Thoracic aorta (tissue), 2 donors: Measurements from ENCODE around the gene ACOX3. TPM values are rescaled to one million over a fixed set of nuclear protein-coding genes. Genes with fewer than 3 reads are reported as not detected.

ENCODE experiments used
- ATAC-seq: fragments of 150-250 bp; one replicate; pipeline ENCODE4 v1.8.0; 2017; ENCODE audit warnings: low read depth; ENCODE audit not compliant: insufficient number of reproducible peaks, low FRiP score
- DNase-seq: peaks from one replicate; pipeline ENCODE4 v3.0.0-alpha.2; 2020; ENCODE audit warnings: low spot score
- H3K27ac ChIP-seq, 2 donors: fragments of 200-600 bp; sonication (generic); 1 replicate in 1 of 2; 2 replicates in 1 of 2; pipeline ENCODE4 v1.5.1; 2016; ENCODE audit warnings: mild to moderate bottlenecking in 2 of 2, moderate library complexity in 2 of 2
- H3K27me3 ChIP-seq: fragments of 200-600 bp; sonication (generic); replicated peaks from 2 replicates; pipeline ENCODE4 v1.6.0; 2016; ENCODE audit warnings: mild to moderate bottlenecking; ENCODE audit not compliant: insufficient read depth
- H3K36me3 ChIP-seq: fragments of 200-600 bp; sonication (generic); one replicate; pipeline ENCODE4 v1.5.1; 2016
- H3K4me1 ChIP-seq, 2 donors: fragments of 200-600 bp; sonication (generic); 1 replicate in 1 of 2; 2 replicates in 1 of 2; pipeline versions ENCODE4 v1.5.1 to v1.6.0; 2016; ENCODE audit warnings: low read depth in 2 of 2, mild to moderate bottlenecking in 1 of 2; ENCODE audit not compliant: control insufficient read depth in 1 of 2
- H3K4me3 ChIP-seq: fragments of 200-600 bp; sonication (generic); 2 replicates; pipeline ENCODE4 v1.5.1; 2016; ENCODE audit warnings: mild to moderate bottlenecking
- H3K9me3 ChIP-seq: fragments of 200-600 bp; sonication (generic); 2 replicates; pipeline ENCODE4 v1.5.1; 2016
- total RNA-seq, 2 donors: library from RNA; depleted of rRNA; stranded (reverse); fragments of >200 nt; gene quantifications; one replicate each; pipeline versions ENCODE4 v1.1.0 to v1.2.3, GENCODE V29; 2016
- TF ChIP-seq, protein P1 (sequence below): fragments of 200-600 bp; sonication (generic); IDR thresholded peaks from one replicate; pipeline ENCODE4 v1.5.1; 2019; ENCODE audit warnings: antibody characterized with exemption

ACOX3 gene
- total RNA-seq, 2 donors from 2014 or later: 47.8 to 72.7 TPM

DNA sequence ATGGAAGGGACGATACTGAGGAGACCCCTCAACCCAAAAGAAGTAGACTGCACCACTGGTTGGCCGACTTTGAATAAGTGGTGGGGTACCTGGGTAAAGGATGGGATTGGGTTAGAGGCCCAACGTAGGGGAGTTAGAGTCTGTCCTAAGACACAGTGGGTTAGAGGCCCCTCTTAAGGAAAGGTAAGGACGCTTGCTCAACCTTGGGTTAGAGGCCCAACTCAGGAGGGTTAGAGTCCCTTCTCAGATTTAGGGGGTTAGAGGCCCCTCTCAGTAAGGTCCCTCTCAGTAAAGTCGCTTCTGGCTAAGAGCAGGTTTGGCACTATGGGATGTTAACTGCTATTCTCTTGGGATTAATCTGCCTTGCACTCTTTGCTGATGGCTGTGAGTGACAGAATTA lies 81.3 kb downstream of the ACOX3 start:
- TF ChIP-seq, protein P1, sequence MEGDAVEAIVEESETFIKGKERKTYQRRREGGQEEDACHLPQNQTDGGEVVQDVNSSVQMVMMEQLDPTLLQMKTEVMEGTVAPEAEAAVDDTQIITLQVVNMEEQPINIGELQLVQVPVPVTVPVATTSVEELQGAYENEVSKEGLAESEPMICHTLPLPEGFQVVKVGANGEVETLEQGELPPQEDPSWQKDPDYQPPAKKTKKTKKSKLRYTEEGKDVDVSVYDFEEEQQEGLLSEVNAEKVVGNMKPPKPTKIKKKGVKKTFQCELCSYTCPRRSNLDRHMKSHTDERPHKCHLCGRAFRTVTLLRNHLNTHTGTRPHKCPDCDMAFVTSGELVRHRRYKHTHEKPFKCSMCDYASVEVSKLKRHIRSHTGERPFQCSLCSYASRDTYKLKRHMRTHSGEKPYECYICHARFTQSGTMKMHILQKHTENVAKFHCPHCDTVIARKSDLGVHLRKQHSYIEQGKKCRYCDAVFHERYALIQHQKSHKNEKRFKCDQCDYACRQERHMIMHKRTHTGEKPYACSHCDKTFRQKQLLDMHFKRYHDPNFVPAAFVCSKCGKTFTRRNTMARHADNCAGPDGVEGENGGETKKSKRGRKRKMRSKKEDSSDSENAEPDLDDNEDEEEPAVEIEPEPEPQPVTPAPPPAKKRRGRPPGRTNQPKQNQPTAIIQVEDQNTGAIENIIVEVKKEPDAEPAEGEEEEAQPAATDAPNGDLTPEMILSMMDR: no peak
- ATAC-seq: no peak
- Histone ChIP-seq H3K27me3 (no peaks in the 10 kb centered on the region), H3K27ac (no peak overlapping the region), H3K4me3 (no peak overlapping the region), H3K9me3 (no peaks in the 10 kb centered on the region), H3K36me3 (no peaks in the 10 kb centered on the region), H3K4me1 (peaks cover 0 to 20% of the 10 kb centered on the region in 2 donors)
- DNase-seq: no peak

DNA sequence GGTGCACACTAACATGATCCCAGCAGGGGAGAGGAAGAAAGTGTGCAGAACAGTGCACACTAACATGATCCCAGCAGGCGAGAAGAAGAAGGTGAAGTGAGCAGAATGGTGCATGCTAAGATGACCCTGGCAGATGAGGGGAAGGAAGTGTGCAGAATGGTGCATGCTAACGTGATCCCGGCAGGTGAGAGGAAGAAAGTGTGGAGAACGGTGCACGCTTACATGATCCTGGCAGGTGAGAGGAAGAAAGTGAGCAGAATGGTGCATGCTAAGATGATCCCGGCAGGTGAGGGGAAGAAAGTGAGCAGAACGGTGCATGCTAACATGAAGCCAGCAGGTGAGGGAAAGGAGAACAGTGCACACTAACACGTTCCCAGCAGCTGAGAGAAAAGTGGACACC lies 83.7 kb downstream of the ACOX3 start:
- Histone ChIP-seq H3K9me3 (no peaks in the 10 kb centered on the region), H3K27ac (no peak overlapping the region), H3K4me3 (no peak overlapping the region), H3K4me1 (peaks cover 9 to 15% of the 10 kb centered on the region in 2 donors), H3K27me3 (no peaks in the 10 kb centered on the region), H3K36me3 (no peaks in the 10 kb centered on the region)
- DNase-seq: no peak
- no peak for ATAC-seq
- TF ChIP-seq, protein P1: no peak

DNA sequence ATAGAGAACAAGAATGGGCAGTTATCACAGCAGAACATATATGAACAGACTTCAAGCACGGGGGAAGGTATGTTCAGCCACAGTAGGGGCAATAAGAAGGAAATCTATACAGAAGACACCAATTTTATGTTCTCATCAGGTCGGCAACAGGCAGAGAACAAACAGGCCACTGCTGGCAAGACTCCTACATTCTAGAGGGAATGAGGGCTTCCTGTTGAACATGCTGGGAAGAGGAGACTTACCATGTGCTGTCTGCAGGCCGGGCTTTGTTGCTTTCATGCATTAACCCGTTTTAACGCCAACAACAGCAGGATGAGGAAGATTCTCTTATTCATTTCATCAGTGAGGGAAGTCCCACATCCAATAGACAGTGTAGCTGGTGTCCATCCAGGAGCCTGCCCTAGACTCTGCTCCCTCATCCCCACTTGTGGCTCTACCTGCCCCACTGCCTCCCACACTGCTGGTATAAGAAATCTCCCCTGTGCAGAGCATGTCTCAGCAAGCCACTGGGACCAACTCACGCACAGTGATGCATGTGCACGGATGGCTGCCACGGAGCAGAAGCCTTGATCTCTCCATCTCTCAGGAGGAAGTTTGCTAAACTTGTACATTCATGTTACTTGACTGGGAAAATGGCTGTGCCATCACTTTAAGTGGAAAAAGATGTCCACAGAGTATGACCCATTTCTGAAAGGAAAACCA lies 84.5 kb downstream of the ACOX3 start:
- no peak for DNase-seq
- no peak overlapping the region for H3K4me3 ChIP-seq
- no peaks in the 10 kb centered on the region for H3K9me3 ChIP-seq
- no peaks in the 10 kb centered on the region for H3K27me3 ChIP-seq
- H3K4me1 ChIP-seq: peaks cover 14 to 24% of the 10 kb centered on the region in 2 donors
- TF ChIP-seq, protein P1: no peak
- H3K27ac ChIP-seq: no peak overlapping the region
- no peak for ATAC-seq
- no peaks in the 10 kb centered on the region for H3K36me3 ChIP-seq

DNA sequence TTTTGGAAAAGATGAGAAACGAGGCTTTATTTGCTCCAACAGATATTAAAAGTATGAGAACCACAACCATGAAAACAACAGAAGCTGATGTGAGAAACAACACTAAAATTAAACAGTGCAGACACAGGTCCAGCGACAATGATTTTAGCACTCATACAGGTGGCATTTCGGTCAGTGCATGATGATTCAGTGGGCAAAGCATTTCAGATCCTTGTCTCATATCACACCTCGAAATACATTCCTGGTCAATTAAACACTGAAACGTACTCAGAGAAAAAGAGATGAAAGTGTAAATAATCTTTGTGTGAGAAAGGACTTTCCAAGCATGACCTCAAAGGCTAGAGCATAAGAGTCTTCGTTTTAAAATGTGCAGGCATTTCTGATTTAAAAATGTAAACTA lies 85.2 kb downstream of the ACOX3 start:
- ATAC-seq (no peak), DNase-seq (no peak)
- Histone ChIP-seq H3K36me3 (no peaks in the 10 kb centered on the region), H3K4me1 (peaks cover 14 to 31% of the 10 kb centered on the region in 2 donors), H3K4me3 (no peak overlapping the region), H3K27ac (no peak overlapping the region), H3K9me3 (no peaks in the 10 kb centered on the region), H3K27me3 (no peaks in the 10 kb centered on the region)
- TF ChIP-seq, protein P1: no peak

DNA sequence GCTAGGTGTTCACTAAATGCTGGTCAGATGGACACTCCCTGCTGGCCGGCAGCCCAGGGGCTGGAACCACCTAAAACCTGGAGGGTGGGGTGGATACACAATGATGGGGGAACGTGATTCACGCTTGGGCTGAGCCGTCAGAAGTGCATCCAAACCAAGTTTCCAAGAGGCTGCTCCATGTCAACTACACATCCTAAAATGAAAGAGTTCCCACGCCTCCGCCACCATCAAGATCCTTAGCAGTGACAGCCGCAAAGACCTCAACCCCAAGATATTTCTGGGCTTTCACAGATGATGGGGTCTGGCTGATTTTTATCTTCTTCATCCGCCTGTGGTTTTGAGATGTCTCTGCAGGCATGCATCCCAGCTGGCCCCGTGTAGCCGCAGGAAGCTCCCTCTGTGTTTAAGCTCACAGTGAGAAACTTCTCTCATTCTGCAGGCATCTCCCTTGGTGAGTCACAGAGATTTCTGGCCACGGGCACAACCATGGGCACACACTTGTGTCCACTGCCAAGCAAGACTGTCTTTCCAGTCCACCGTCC lies 86.5 kb downstream of the ACOX3 start:
- Histone ChIP-seq H3K9me3 (no peaks in the 10 kb centered on the region), H3K27me3 (no peaks in the 10 kb centered on the region), H3K4me1 (peaks cover 14 to 36% of the 10 kb centered on the region in 2 donors), H3K27ac (no peak overlapping the region), H3K4me3 (no peak overlapping the region), H3K36me3 (no peaks in the 10 kb centered on the region)
- ATAC-seq (no peak), DNase-seq (no peak)
- TF ChIP-seq, protein P1: no peak
